SK-N-SH (cell line): ENCODE measurements around the gene SNCG.

Source experiments
- CTCF ChIP-seq: fragments of 200-600 bp; sonication (generic); IDR thresholded peaks from 2 replicates; pipeline ENCODE4 v1.6.1; 2017; ENCODE audit warnings: antibody characterized with exemption, mild to moderate bottlenecking, moderate library complexity
- EP300 ChIP-seq, 2 experiments: IDR thresholded peaks; 2 replicates each; pipeline versions ENCODE4 v1.4.0 to v1.6.1; 2012; ENCODE audit warnings: borderline replicate concordance in 1 of 2, low read depth in 1 of 2, low read length in 1 of 2
- GATA2 ChIP-seq: sonication (generic); formaldehyde crosslinking; IDR thresholded peaks from 2 replicates; pipeline ENCODE4 v1.5.0; 2020; ENCODE audit warnings: mild to moderate bottlenecking, missing genetic modification reagents
- MAX ChIP-seq: IDR thresholded peaks from 2 replicates; pipeline ENCODE4 v1.4.0; 2012; ENCODE audit warnings: low read depth

- no peak for TF ChIP-seq CTCF
- TF ChIP-seq GATA2 (CRISPR knock-in tag), result no peak; the same call in 1 of the 2 replicates
- no peak for TF ChIP-seq MAX
- no peak for TF ChIP-seq EP300 (IDR thresholded peaks at IDR 0.05; ENCODE audit: borderline replicate concordance in 1 of 2, low read depth in 1 of 2, low read length in 1 of 2)
These were observed 1.5 kb upstream of the SNCG start for GRCh38 chr10:86956848-86957448.
